H1 (cell line): ENCODE measurements around the gene ACTR8. TPM values are rescaled to one million over a fixed set of nuclear protein-coding genes. Genes with fewer than 3 reads are reported as not detected.

Experiments used
- GABPA ChIP-seq: IDR thresholded peaks from 2 replicates; pipeline ENCODE4 v1.6.1; 2011; ENCODE audit warnings: mild to moderate bottlenecking, low read length, moderate library complexity, borderline replicate concordance; ENCODE audit not compliant: insufficient read depth
- JUN ChIP-seq: IDR thresholded peaks from 2 replicates; pipeline ENCODE4 v1.6.1; 2011; ENCODE audit warnings: low read depth, mild to moderate bottlenecking, improper control_type of control experiment, low read length
- TAF1 ChIP-seq: IDR thresholded peaks from 2 replicates; pipeline ENCODE4 v1.6.1; 2011; ENCODE audit warnings: mild to moderate bottlenecking, low read depth, low read length
- TEAD4 ChIP-seq: IDR thresholded peaks from 2 replicates; pipeline ENCODE4 v1.6.1; 2012; ENCODE audit warnings: low read depth, low read length, inconsistent platforms, mixed read lengths
- polyA plus RNA-seq, 7 experiments: library from polyadenylated mRNA; depleted of rRNA in 3 of 7; stranded (reverse) in 5 of 7; unstranded in 2 of 7; fragments of >200 nt in 5 of 7; fragments of 200-250 nt in 2 of 7; gene quantifications; 1 replicate in 5 of 7; 2 replicates in 1 of 7; 4 replicates in 1 of 7; pipeline versions ENCODE4 v1.2.1 to v1.2.3, GENCODE V29; 2011 to 2013; ENCODE audit warnings: missing spikeins in 2 of 7, mixed read lengths in 2 of 7
- total RNA-seq: library from RNA; stranded (reverse); fragmentation: NEBNext Ultra II Directional; extraction: Animal tissue kit (Norgen Biotek cat#: 25700); gene quantifications from 2 replicates; pipeline ENCODE4 v1.2.1, GENCODE V29; 2021
- TF ChIP-seq, protein P1 (sequence below): IDR thresholded peaks from 2 replicates; pipeline ENCODE4 v1.6.1; 2011; ENCODE audit warnings: low read length, improper control_type of control experiment

ACTR8 gene
- total and polyA plus RNA-seq, 2 of the 8 experiments (the other 6 are each of a cell fraction or from before 2014, with no cell fraction given), result 8.3 to 26.9 TPM

DNA sequence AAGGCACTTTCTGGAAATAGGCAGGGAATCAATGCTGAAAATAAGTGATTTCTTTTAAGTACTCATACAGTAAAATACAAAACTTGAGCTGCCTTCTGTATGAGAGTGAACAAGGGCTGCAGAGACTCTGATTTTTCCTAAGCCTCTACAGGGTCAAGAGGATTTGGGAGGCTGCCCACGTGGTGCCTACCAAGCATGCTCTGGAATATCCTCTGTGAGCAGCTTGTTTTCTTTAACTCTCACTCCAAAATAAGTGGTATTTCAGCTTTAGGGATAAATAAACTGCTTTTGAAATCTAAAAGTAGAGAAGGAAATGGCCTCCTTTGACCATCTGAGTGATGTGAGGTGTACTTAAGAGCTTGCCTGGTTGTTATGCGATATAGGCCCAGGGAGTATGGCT is 17.8 kb upstream of the ACTR8 start (continued):
- TF ChIP-seq GABPA (no peak), JUN (no peak), TEAD4 (no peak), TAF1 (no peak)
- TF ChIP-seq, protein P1, sequence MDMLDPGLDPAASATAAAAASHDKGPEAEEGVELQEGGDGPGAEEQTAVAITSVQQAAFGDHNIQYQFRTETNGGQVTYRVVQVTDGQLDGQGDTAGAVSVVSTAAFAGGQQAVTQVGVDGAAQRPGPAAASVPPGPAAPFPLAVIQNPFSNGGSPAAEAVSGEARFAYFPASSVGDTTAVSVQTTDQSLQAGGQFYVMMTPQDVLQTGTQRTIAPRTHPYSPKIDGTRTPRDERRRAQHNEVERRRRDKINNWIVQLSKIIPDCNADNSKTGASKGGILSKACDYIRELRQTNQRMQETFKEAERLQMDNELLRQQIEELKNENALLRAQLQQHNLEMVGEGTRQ, result no peak
